ENCODE data around the gene RERG. TPM values are rescaled to one million over a fixed set of nuclear protein-coding genes. Genes with fewer than 3 reads are reported as not detected.

RERG gene
- total and polyA plus RNA-seq, 2 donors (not counting 3 experiments of a cell fraction or from before 2014, with no cell fraction given) = not detected

DNA sequence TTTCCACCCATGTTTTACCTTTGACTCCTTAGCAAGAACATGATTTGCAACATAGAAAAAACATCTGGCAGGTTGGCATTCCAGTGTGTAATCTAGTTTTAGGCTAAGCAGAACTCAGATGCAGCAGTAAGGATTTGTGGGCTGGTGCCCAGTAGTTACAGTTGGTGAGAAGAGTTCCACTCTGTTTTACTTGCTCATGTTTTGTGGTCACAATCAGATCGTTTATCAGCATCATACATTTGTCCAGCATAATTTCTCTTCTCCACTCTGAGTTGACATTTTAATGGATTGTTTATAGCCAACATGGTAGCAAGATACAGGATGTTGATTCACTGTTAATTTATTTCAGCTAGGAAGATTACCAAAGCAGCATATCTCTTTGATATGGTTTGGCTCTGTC, 128.4 kb downstream of the RERG start:
- Histone ChIP-seq H3K79me2 (ENCODE audit: control insufficient read depth, insufficient read depth, low read length) (no peaks in the 10 kb centered on the region), H3K9me1 (replicated peaks; ENCODE audit: control insufficient read depth, extremely low read depth, insufficient read depth, low read length) (no peaks in the 10 kb centered on the region), H4K20me1 (replicated peaks; ENCODE audit: control insufficient read depth, extremely low read depth, insufficient read depth, low read length) (no peaks in the 10 kb centered on the region), H3K4me2 (ENCODE audit: insufficient read depth, low read length) (no peak overlapping the region), H3K9me3 (replicated peaks; ENCODE audit: control insufficient read depth, insufficient read depth, low read length) (no peaks in the 10 kb centered on the region), H3K4me3 (replicated peaks in 1 of 3; ENCODE audit: insufficient read depth in 1 of 3, low read depth in 1 of 3, low read length in 3 of 3) (no peak overlapping the region), H3K4me1 (ENCODE audit: control insufficient read depth, extremely low read depth, insufficient read depth, low read length) (no peaks in the 10 kb centered on the region), H3K27me3 (ENCODE audit: control insufficient read depth in 2 of 2, insufficient read depth in 2 of 2, low read length in 2 of 2) (no peaks in the 10 kb centered on the region), H2AFZ (ENCODE audit: low read depth, low read length) (no peak overlapping the region), H3K9ac (replicated peaks; ENCODE audit: extremely low read depth, insufficient read depth, low read length) (no peak overlapping the region), H3K27ac (ENCODE audit: insufficient read depth, low read depth, low read length) (no peak overlapping the region), H3K36me3 (ENCODE audit: control insufficient read depth in 2 of 2, extremely low read depth in 1 of 2, insufficient read depth in 2 of 2, low read length in 2 of 2) (no peaks in the 10 kb centered on the region)
- CTCF ChIA-PET = interaction anchor here (1.6 kb wide), 1 partner anchor 11 kb away, joined by 7 read pairs; no protein-coding TSS in a partner anchor
- dilution Hi-C loops (cut with MboI; ENCODE audit: extremely low pct_ligation_motif_present, low sequenced_read_pairs) = no loop called here
- intact Hi-C loops (cut with micrococcal nuclease) = no loop called here
- BruUV-seq (replicated peaks) = no TSS peak
- POLR2A ChIA-PET = no interaction called here
- DNase-seq (ENCODE audit: low read depth, low spot score) = no peak
- TF ChIP-seq MAX (IDR thresholded peaks at IDR 0.05; ENCODE audit: insufficient read depth, insufficient read length) (no peak), EZH2 (IDR thresholded peaks at IDR 0.05; ENCODE audit: borderline replicate concordance, low read depth, low read length, severe bottlenecking) (no peak), GATA2 (IDR thresholded peaks at IDR 0.05; ENCODE audit: insufficient read depth, insufficient read length, low read depth, low read length) (no peak), POLR2A (IDR thresholded peaks at IDR 0.05; ENCODE audit: low read depth, low read length) (no peak), JUN (IDR thresholded peaks at IDR 0.05; ENCODE audit: borderline replicate concordance, insufficient read depth, insufficient read length, low read depth) (no peak), FOS (IDR thresholded peaks at IDR 0.05; ENCODE audit: borderline replicate concordance, insufficient read depth, low read length) (no peak), MYC (IDR thresholded peaks at IDR 0.05; ENCODE audit: low read depth, low read length) (no peak), POLR2AphosphoS5 (IDR thresholded peaks at IDR 0.05; ENCODE audit: insufficient read depth, low read depth, low read length) (no peak), CTCF (IDR thresholded peaks at IDR 0.05; ENCODE audit: extremely low read depth in 1 of 2, insufficient read depth in 1 of 2, low read depth in 1 of 2, low read length in 2 of 2) (no peak)
- FAIRE-seq = no peak
